T47D (cell line): ENCODE measurements around the gene KAZN.

Source experiments
- DNase-seq, 2 experiments: peaks; one replicate each; pipeline versions ENCODE4 v3.0.0 to v3.0.0-alpha.2; 2011 to 2012; ENCODE audit warnings: low read depth in 1 of 2, low spot score in 1 of 2
- JUND ChIP-seq: IDR thresholded peaks from 2 replicates; pipeline ENCODE4 v1.6.1; 2012; ENCODE audit warnings: low read depth
- in situ Hi-C: cut with HindIII; loops from 2 replicates; pipeline ENCODE4 v1.10.0; 2016; ENCODE audit warnings: low sequenced_read_pairs, low pct_unique_long_range_greater_than_20kb

KAZN gene

GRCh38 chr1:14761291-14762153 is 163.0 kb downstream of the KAZN start:
- DNase-seq: no peak
- TF ChIP-seq JUND: no peak
- in situ Hi-C loops: no loop called here

GRCh38 chr1:14763977-14764376 is 165.5 kb downstream of the KAZN start:
- in situ Hi-C loops: no loop called here
- no peak for DNase-seq

GRCh38 chr1:14765773-14766172 is 167.3 kb downstream of the KAZN start:
- TF ChIP-seq JUND: no peak
- DNase-seq: no peak
- in situ Hi-C loops: no loop called here

More at GRCh38 chr1:14763977-14764376, 165.5 kb downstream of the KAZN start:
- TF ChIP-seq JUND: no peak

GRCh38 chr1:14767075-14767474 is 168.6 kb downstream of the KAZN start:
- TF ChIP-seq JUND: no peak
- in situ Hi-C loops: no loop called here
- DNase-seq: no peak

DNA sequence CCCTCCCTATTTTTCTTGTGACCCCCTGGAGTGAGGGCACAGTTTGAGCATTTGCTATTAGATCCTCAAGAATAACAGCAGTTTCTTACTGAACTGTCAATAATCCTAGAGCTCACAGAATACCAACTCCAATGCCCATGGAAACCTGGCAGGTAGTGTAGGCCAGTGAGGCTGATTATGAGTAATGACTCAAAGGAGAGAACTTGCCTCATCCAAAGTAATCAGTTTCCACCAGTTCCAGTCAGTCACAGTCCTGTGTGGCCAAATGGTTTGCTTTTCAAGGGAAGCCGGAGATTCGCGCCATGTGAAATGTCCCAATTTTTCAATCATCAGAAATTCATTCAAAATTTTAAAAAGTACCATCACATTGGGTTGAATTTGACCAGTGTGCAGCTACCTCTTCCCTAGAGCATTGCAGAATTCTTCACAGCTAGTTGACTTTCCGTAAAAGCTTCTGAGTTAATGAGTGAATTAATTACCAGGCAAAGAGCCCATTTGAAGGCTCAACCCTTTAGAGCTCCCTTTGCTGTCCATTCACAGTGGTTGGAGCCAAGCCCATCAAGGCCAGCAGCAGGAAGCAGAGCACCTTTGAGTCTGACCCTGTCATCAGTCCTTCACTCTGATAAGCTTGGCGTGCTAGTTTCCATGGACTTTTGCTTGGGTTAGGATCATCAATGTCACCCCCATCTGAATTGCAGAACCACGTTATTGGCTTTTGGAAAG is 170.3 kb downstream of the KAZN start:
- TF ChIP-seq JUND: no peak
- in situ Hi-C loops: no loop called here

GRCh38 chr1:14769486-14770274 is 171.2 kb downstream of the KAZN start:
- no peak for TF ChIP-seq JUND
- DNase-seq: no peak
- in situ Hi-C loops: no loop called here

More for the DNA sequence above, 170.3 kb downstream of the KAZN start:
- DNase-seq: no peak

DNA sequence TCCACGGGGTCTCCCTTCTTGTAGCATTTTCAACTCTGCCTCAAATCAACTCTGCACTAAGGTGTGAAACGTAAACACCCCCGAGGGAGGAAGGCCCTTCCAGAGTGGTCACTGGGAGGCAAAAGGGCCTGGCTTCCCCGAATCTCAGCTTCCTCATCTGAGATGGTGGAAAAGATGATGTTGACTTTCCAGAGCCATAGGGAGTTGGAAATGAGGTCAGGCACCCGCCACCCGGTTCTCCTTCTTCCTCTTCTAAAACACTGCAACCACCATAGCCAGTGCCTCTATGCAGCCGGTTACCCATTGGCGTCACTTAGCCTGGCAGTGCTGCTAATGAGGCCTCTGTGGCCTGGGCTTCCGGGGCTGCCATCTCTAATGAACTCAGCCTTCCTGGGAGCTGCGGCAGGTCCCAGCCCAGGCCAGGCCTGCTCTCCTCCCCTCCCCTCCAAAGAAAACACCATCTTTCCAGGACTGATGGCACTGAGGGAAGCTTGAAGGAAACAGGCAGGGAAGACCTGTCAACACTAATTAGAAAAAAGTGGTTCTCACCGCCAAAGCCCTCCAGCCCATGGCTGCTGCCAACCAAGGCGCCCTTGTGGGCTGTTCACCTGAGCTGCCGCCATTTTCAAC is 175.0 kb downstream of the KAZN start:
- in situ Hi-C loops: no loop called here
- DNase-seq: no peak
- TF ChIP-seq JUND: no peak

DNA sequence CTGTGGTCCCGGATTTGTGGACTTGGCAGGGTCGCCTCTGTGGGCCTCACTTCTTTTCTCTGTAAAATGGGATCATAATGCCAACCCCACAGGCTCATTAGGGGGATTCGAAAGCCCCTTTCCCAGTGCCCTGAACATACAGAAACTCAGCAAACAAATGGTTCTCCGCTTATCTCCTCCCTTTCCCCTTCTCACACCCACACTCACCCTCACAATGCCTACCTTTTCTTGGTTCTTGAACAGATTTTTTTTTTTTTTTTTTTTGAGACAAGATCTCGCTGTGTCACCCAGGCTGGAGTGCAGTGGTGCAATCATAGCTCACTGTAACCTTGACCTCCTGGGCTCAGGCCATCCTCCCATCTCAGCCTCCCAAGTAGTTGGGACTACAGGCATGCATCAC is 175.7 kb downstream of the KAZN start:
- no peak for TF ChIP-seq JUND
- in situ Hi-C loops: no loop called here
- no peak for DNase-seq

DNA sequence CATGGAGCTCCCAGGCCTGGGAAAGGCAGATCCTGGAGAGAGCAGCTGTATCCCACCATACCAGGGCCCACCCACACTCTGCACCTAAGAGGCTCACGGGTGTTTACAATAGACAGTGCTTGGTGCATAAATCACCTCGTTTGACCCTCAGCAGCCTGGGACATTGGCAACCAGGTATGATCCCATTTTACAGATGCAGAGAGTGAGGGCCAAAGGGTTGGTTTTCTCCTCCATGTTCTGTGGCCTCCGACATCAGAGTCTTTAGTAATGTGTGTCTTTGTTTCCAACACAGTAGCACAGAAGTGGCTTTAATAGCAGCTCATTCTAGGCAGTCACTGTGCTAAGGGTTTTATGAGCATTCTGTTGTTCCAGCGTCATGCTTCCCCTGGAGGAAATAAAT is 176.5 kb downstream of the KAZN start:
- in situ Hi-C loops: no loop called here
- DNase-seq: no peak
- no peak for TF ChIP-seq JUND

- TF ChIP-seq JUND: no peak
- in situ Hi-C loops: no loop called here
These were observed 176.9 kb downstream of the KAZN start for GRCh38 chr1:14775434-14775833.

DNA sequence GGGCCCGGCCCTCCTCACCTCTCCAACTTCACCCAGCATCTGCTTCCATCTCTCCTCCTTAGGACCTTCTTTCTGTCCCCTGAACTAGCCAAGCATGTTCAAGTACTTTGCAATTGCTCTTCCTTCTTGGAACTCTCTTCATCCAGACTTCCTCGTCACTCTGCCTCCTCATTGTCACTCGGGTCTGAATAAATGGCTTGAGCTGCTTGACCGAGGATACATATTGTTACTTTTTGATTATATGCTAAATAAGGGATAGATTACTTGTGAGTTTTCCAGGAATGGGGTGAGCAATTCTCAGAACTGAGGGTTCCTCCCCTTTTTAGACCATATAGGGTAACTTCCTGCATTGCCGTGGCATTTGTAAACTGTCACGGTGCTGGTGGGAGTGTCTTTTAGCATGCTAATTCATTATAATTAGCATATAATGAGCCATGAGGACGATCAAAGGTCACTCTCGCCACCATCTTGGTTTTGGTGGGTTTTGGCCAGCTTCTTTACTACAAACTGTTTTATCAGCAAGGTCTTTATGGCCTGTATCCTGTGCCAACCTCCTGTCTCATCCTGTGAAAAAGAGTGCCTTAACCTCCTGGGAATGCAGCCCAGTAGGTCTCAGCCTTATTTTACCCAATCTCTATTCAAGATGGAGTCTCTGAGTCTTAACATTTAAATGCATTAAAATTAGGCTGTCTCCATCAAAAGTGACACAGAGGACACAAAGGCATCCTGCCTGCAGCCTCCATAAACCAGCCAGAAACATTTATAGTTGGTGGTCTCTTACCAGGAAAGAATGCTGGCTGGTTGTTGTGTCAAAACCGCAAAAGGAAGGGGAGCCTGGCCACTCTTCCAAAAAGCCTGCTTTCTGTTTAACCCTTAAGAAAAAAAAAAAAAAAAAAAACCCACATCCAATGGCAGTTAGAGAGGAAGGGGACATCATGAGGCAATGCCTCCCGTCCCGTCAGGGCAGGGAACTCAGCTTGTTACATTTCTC is 179.3 kb downstream of the KAZN start:
- in situ Hi-C loops: no loop called here
- DNase-seq: no peak
- no peak for TF ChIP-seq JUND

More at GRCh38 chr1:14775434-14775833, 176.9 kb downstream of the KAZN start:
- DNase-seq: no peak

GRCh38 chr1:14778541-14778897 is 180.0 kb downstream of the KAZN start:
- no peak for DNase-seq
- no peak for TF ChIP-seq JUND
- in situ Hi-C loops: no loop called here
